Spleen (tissue), 11 donors: ENCODE measurements around the gene NME3. TPM values are rescaled to one million over a fixed set of nuclear protein-coding genes. Genes with fewer than 3 reads are reported as not detected.

Experiments used
- DNase-seq: peaks from one replicate; pipeline ENCODE4 v3.0.0-alpha.2; 2020
- H3K27ac ChIP-seq, 8 donors: fragments of 200-600 bp; sonication (generic) in 7 of 8; 1 replicate in 4 of 8; 2 replicates in 4 of 8; pipeline versions ENCODE4 v1.5.0 to v1.8.0; 2016 to 2021; ENCODE audit warnings: inconsistent platforms in 4 of 8, mild to moderate bottlenecking in 4 of 8, moderate library complexity in 1 of 8
- H3K27me3 ChIP-seq, 7 donors: fragments of 200-600 bp; sonication (generic) in 6 of 7; replicated peaks in 1 of 7; 1 replicate in 4 of 7; 2 replicates in 3 of 7; pipeline versions ENCODE4 v1.5.0 to v1.8.0; 2016 to 2021; ENCODE audit warnings: inconsistent platforms in 3 of 7, mild to moderate bottlenecking in 1 of 7
- H3K36me3 ChIP-seq, 6 donors: fragments of 200-600 bp; sonication (generic) in 5 of 6; 1 replicate in 4 of 6; 2 replicates in 2 of 6; pipeline versions ENCODE4 v1.5.0 to v1.8.0; 2016 to 2021; ENCODE audit warnings: inconsistent platforms in 2 of 6
- H3K4me1 ChIP-seq, 6 donors: fragments of 200-600 bp; sonication (generic) in 5 of 6; 1 replicate in 3 of 6; 2 replicates in 3 of 6; pipeline versions ENCODE4 v1.5.0 to v1.8.0; 2016 to 2021; ENCODE audit warnings: inconsistent platforms in 3 of 6
- H3K4me3 ChIP-seq, 8 donors: fragments of 200-600 bp; sonication (generic) in 7 of 8; 1 replicate in 4 of 8; 2 replicates in 4 of 8; pipeline versions ENCODE4 v1.5.0 to v1.8.0; 2016 to 2021; ENCODE audit warnings: inconsistent platforms in 4 of 8, mild to moderate bottlenecking in 4 of 8, moderate library complexity in 2 of 8
- H3K9me3 ChIP-seq, 8 donors: fragments of 200-600 bp; sonication (generic) in 7 of 8; 1 replicate in 4 of 8; 2 replicates in 4 of 8; pipeline versions ENCODE4 v1.5.0 to v1.8.0; 2016 to 2021; ENCODE audit warnings: inconsistent platforms in 4 of 8
- POLR2A ChIP-seq, 3 donors: fragments of 450-650 bp; IDR thresholded peaks; one replicate each; pipeline ENCODE4 v1.5.1; 2017; ENCODE audit warnings: antibody characterized with exemption in 3 of 3, mild to moderate bottlenecking in 1 of 3
- POLR2AphosphoS5 ChIP-seq, 3 donors: sonication (generic); formaldehyde crosslinking; IDR thresholded peaks; one replicate each; pipeline ENCODE4 v1.5.1; 2017; ENCODE audit warnings: antibody characterized with exemption in 3 of 3
- WGBS, 5 donors: extraction: QIAGEN DNeasy Blood & Tissue Kit in 3 of 5; methylation state at CpG; one replicate each; pipeline versions ENCODE4 v1.1.5 to v1.1.7; 2013 to 2018; 5-methylcytosine and 5-hydroxymethylcytosine counted together
- intact Hi-C: fragments of 100-400 bp; cut with DNase I; formaldehyde crosslinking; loops from one replicate; pipeline ENCODE4 v1.15.0; 2023; ENCODE audit warnings: low total_unique reads
- polyA plus RNA-seq, 3 donors: library from polyadenylated mRNA; stranded (reverse); fragments of 200-250 nt; gene quantifications; one replicate each; pipeline ENCODE4 v1.2.1, GENCODE V29; 2013
- total RNA-seq, 7 donors: library from RNA; depleted of rRNA in 3 of 7; stranded (reverse); fragments of >200 nt in 3 of 7; fragmentation: NEBNext Ultra II Directional in 4 of 7; extraction: Animal tissue kit (Norgen Biotek cat#: 25700) in 4 of 7; gene quantifications; one replicate each; pipeline versions ENCODE4 v1.1.0 to v1.2.1, GENCODE V29; 2016 to 2021
- TF ChIP-seq, protein P1 (sequence below), 11 experiments: fragments of 200-600 bp in 7 of 11; fragments of 450-650 bp in 4 of 11; sonication (generic) in 4 of 11; IDR thresholded peaks in 8 of 11; conservative IDR thresholded peaks in 3 of 11; 1 replicate in 7 of 11; 2 replicates in 4 of 11; pipeline versions ENCODE4 v1.4.0 to v1.8.0; 2016 to 2021; ENCODE audit warnings: antibody characterized with exemption in 11 of 11, inconsistent platforms in 4 of 11, mild to moderate bottlenecking in 1 of 11
- donor health status: healthy with polysubstance abuse.
- donor health status: DM: no; HTN: no; CAD: no; lungs with moderate emphysema.
- donor health status: DM: no; HTN: no; CAD: no.
- donor health status: Bipolar disorder and iron deficiency.
- donor health status: healthy.
- donor health status: DM: no; HTN: no; CAD: no.
- donor health status: DM: yes; HTN: yes; CAD: no.

Gene NME3
- total and polyA plus RNA-seq, 10 donors = 51.0 to 283 (median 76.9) TPM

DNA sequence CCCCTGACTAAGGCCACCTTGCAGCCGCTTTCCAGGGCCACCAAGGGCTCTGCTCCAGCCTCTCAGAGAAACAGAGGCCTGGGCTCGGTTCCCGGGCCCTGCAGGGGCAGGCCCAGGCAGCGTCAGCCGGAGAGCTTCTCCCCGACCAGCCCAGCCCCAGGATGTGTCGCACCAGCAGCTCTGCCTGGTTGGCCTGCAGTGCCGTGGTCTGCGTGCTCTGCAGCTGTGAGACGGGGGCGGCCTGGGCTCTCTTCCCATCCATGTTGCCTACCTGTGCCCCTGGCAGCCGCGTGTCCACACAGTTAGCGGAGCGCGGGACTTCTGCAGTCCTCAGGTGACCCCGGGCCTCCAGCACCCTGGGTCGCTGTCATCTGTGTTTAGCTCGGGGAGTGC lies 17.4 kb upstream of the NME3 start:
- intact Hi-C loops = no loop called here
- DNase-seq = peak; percentile 72
- peaks cover 0 to 82% (median 57%) of the 10 kb centered on the region in 6 donors for H3K36me3 ChIP-seq
- WGBS, 5 donors = 74 to 84% (median 82%) methylated on average over 8 to 19 of the region's 19 CpGs
- H3K9me3 ChIP-seq = no peaks in the 10 kb centered on the region
- TF ChIP-seq POLR2A (IDR thresholded peaks at IDR 0.05) = no peak
- H3K4me1 ChIP-seq = peaks cover 7 to 36% (median 21%) of the 10 kb centered on the region in 6 donors
- H3K4me3 ChIP-seq = no peak overlapping the region
- H3K27me3 ChIP-seq = no peaks in the 10 kb centered on the region
- no peak overlapping the region for H3K27ac ChIP-seq

DNA sequence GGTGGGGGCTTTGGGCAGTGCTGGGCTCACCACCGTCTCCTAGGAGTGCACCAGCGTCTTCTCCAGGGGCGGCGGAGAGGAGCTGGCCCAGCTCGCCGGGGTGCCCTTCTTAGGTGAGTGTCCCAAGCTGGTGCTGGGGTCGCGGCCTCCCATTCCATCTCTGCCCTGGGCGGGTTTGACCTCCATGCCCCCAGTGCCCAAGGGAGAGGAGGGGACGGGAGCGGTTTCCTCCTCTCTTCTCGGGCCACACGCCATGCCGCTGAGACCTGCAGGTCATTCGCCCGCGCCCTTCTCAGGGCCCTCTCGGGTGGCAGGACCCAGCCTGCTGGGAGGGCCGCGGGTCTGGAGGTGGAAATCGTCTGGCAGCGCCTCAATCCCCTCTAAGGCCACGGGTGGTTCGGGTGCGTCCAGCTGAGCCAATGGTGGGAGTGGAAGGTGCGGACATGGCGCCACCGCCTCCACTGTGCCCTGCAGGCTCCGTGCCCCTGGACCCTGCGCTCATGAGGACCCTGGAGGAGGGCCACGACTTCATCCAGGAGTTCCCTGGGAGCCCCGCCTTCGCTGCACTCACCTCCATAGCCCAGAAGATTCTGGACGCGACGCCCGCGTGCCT lies 16.9 kb upstream of the NME3 start:
- no peaks in the 10 kb centered on the region for H3K27me3 ChIP-seq
- H3K27ac ChIP-seq = no peak overlapping the region
- intact Hi-C loops = no loop called here

DNA sequence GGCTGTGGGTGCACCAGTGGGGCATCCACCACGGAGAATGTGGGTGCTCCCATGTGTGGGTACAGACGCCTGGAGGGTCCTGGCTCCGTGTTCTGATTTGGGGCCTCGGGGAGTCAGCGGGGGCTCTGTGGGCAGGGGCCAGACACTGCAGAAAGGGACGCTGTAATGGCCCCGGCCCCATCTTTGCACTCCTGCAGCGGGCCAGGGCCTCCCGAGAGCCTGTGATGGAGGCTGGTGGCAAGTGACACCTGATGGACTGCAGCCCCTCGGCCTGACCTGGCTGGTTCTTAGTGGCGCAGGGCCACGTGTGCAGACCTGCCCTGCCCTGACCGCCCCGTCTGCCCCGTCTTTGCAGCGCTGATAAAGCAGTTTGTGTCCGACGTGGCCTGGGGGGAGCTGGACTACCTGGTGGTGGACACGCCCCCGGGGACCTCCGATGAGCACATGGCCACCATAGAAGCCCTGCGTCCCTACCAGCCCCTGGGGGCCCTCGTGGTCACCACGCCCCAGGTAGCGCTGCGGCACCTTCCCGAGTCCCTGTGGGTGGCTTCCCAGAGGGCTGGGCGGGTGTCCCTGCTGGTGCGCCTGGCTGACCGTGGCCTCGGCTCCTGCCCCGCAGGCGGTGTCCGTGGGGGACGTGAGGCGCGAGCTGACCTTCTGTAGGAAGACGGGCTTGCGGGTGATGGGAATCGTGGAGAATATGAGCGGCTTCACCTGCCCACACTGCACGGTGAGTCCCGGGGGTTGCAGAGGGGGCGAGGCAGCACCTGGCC lies 16.2 kb upstream of the NME3 start:
- Histone ChIP-seq H3K4me1 (peaks cover 7 to 42% (median 26%) of the 10 kb centered on the region in 6 donors), H3K36me3 (peaks cover 0 to 79% (median 55%) of the 10 kb centered on the region in 6 donors), H3K4me3 (no peak overlapping the region), H3K9me3 (no peaks in the 10 kb centered on the region), H3K27ac (no peak overlapping the region), H3K27me3 (no peaks in the 10 kb centered on the region)
- TF ChIP-seq POLR2A (IDR thresholded peaks at IDR 0.05) = no peak
- TF ChIP-seq, protein P1, sequence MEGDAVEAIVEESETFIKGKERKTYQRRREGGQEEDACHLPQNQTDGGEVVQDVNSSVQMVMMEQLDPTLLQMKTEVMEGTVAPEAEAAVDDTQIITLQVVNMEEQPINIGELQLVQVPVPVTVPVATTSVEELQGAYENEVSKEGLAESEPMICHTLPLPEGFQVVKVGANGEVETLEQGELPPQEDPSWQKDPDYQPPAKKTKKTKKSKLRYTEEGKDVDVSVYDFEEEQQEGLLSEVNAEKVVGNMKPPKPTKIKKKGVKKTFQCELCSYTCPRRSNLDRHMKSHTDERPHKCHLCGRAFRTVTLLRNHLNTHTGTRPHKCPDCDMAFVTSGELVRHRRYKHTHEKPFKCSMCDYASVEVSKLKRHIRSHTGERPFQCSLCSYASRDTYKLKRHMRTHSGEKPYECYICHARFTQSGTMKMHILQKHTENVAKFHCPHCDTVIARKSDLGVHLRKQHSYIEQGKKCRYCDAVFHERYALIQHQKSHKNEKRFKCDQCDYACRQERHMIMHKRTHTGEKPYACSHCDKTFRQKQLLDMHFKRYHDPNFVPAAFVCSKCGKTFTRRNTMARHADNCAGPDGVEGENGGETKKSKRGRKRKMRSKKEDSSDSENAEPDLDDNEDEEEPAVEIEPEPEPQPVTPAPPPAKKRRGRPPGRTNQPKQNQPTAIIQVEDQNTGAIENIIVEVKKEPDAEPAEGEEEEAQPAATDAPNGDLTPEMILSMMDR (IDR thresholded peaks at IDR 0.05 in 8 of 11, conservative IDR thresholded peaks at IDR 0.05 in 3 of 11) = no peak
- no peak for TF ChIP-seq POLR2AphosphoS5 (IDR thresholded peaks at IDR 0.05)
- intact Hi-C loops = no loop called here
- WGBS, 5 donors = 90 to 97% (median 94%) methylated on average over 11 to 44 of the region's 44 CpGs
- DNase-seq = peak; percentile 70

More for the DNA sequence above, 16.9 kb upstream of the NME3 start:
- WGBS, 5 donors = 88 to 94% (median 92%) methylated on average over 23 to 38 of the region's 38 CpGs
- peak; percentile 62 for DNase-seq
- Histone ChIP-seq H3K4me3 (no peak overlapping the region), H3K9me3 (no peaks in the 10 kb centered on the region), H3K4me1 (peaks cover 7 to 41% (median 26%) of the 10 kb centered on the region in 6 donors), H3K36me3 (peaks cover 0 to 82% (median 57%) of the 10 kb centered on the region in 6 donors)
- no peak for TF ChIP-seq POLR2A (IDR thresholded peaks at IDR 0.05)
- no peak for TF ChIP-seq POLR2AphosphoS5 (IDR thresholded peaks at IDR 0.05)
- TF ChIP-seq, protein P1 (IDR thresholded peaks at IDR 0.05 in 8 of 11, conservative IDR thresholded peaks at IDR 0.05 in 3 of 11) = no peak

DNA sequence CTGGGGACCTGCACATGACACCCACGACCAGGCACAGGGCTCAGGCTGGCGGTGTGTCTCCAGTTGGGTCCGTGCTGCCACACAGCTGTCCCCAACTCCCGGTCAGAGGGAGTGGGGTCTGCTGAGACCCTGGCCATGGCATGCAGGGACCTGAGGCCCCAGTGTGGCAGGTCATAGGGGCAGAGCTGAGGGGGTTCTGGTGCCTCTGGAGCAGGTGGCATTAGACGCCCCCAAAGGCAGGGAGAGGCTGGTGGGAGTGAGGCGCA lies 15.6 kb upstream of the NME3 start:
- Histone ChIP-seq H3K27me3 (no peaks in the 10 kb centered on the region), H3K4me3 (no peak overlapping the region), H3K27ac (no peak overlapping the region), H3K9me3 (no peaks in the 10 kb centered on the region), H3K4me1 (peaks cover 7 to 43% (median 26%) of the 10 kb centered on the region in 6 donors), H3K36me3 (peaks cover 0 to 74% (median 52%) of the 10 kb centered on the region in 6 donors)
- intact Hi-C loops = no loop called here
- 84 to 96% (median 90%) methylated on average over 3 to 6 of the region's 6 CpGs for WGBS, 5 donors
- TF ChIP-seq POLR2A (IDR thresholded peaks at IDR 0.05) (no peak), POLR2AphosphoS5 (IDR thresholded peaks at IDR 0.05) (no peak)
- DNase-seq = no peak
